Esophagus muscularis mucosa (tissue), 4 donors: ENCODE results near the gene CXXC5. TPM values are rescaled to one million over a fixed set of nuclear protein-coding genes. Genes with fewer than 3 reads are reported as not detected.

Source experiments
- DNase-seq: peaks from one replicate; pipeline ENCODE4 v3.0.0-alpha.2; 2017; ENCODE audit errors: extremely low spot score
- H3K27ac ChIP-seq, 4 donors: fragments of 200-600 bp; sonication (generic); replicated peaks in 1 of 4; 1 replicate in 3 of 4; 2 replicates in 1 of 4; pipeline ENCODE4 v1.5.1; 2016 to 2019; ENCODE audit warnings: mild to moderate bottlenecking in 1 of 4
- H3K27me3 ChIP-seq, 4 donors: fragments of 200-600 bp; sonication (generic); one replicate each; pipeline versions ENCODE4 v1.5.1 to v1.6.0; 2016 to 2019
- H3K36me3 ChIP-seq, 4 donors: fragments of 200-600 bp; sonication (generic); one replicate each; pipeline ENCODE4 v1.5.1; 2016 to 2019
- H3K4me1 ChIP-seq, 4 donors: fragments of 200-600 bp; sonication (generic); one replicate each; pipeline ENCODE4 v1.5.1; 2016 to 2019
- H3K4me3 ChIP-seq, 4 donors: fragments of 200-600 bp; sonication (generic); 1 replicate in 2 of 4; 2 replicates in 2 of 4; pipeline ENCODE4 v1.5.1; 2016 to 2019; ENCODE audit warnings: mild to moderate bottlenecking in 4 of 4, moderate library complexity in 1 of 4
- H3K9me3 ChIP-seq, 4 donors: fragments of 200-600 bp; sonication (generic); 1 replicate in 3 of 4; 2 replicates in 1 of 4; pipeline ENCODE4 v1.5.1; 2016 to 2019
- EP300 ChIP-seq: sonication (generic); formaldehyde crosslinking; IDR thresholded peaks from one replicate; pipeline ENCODE4 v1.6.1; 2017; ENCODE audit warnings: antibody characterized with exemption
- POLR2A ChIP-seq: fragments of 450-650 bp; IDR thresholded peaks from one replicate; pipeline ENCODE4 v1.6.1; 2017; ENCODE audit warnings: antibody characterized with exemption, moderate library complexity, mild to moderate bottlenecking, low read depth
- POLR2AphosphoS5 ChIP-seq, 2 donors: sonication (generic); formaldehyde crosslinking; IDR thresholded peaks; one replicate each; pipeline ENCODE4 v1.6.1; 2017; ENCODE audit warnings: antibody characterized with exemption in 2 of 2
- WGBS: methylation state at CpG from one replicate; pipeline ENCODE4 v1.1.5; 2018; 5-methylcytosine and 5-hydroxymethylcytosine counted together
- intact Hi-C: fragments of 100-400 bp; cut with DNase I; formaldehyde crosslinking; loops from one replicate; pipeline ENCODE4 v1.15.1; 2023
- total RNA-seq, 4 donors: library from RNA; depleted of rRNA; stranded (reverse); fragments of >200 nt; gene quantifications; one replicate each; pipeline versions ENCODE4 v1.1.0 to v1.2.1, GENCODE V29; 2016
- TF ChIP-seq, protein P1 (sequence below), 3 experiments: fragments of 200-600 bp in 2 of 3; fragments of 450-650 bp in 1 of 3; sonication (generic) in 2 of 3; IDR thresholded peaks; one replicate each; pipeline ENCODE4 v1.5.1; 2017 to 2019; ENCODE audit warnings: antibody characterized with exemption in 3 of 3, mild to moderate bottlenecking in 2 of 3, moderate library complexity in 1 of 3

The CXXC5 gene
- total RNA-seq, 4 donors from 2014 or later = 22.0 to 32.4 (median 27.8) TPM

DNA sequence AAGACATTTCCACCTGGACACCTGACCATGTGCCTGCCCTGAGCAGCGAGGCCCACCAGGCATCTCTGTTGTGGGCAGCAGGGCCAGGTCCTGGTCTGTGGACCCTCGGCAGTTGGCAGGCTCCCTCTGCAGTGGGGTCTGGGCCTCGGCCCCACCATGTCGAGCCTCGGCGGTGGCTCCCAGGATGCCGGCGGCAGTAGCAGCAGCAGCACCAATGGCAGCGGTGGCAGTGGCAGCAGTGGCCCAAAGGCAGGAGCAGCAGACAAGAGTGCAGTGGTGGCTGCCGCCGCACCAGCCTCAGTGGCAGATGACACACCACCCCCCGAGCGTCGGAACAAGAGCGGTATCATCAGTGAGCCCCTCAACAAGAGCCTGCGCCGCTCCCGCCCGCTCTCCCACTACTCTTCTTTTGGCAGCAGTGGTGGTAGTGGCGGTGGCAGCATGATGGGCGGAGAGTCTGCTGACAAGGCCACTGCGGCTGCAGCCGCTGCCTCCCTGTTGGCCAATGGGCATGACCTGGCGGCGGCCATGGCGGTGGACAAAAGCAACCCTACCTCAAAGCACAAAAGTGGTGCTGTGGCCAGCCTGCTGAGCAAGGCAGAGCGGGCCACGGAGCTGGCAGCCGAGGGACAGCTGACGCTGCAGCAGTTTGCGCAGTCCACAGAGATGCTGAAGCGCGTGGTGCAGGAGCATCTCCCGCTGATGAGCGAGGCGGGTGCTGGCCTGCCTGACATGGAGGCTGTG, 32.4 kb downstream of the CXXC5 start:
- DNase-seq = no peak
- Histone ChIP-seq H3K4me3 (no peak overlapping the region), H3K36me3 (peaks cover 9 to 43% (median 35%) of the 10 kb centered on the region in 4 donors), H3K4me1 (peaks cover 47 to 66% (median 55%) of the 10 kb centered on the region in 4 donors), H3K27me3 (no peaks in the 10 kb centered on the region), H3K27ac (no peak overlapping the region), H3K9me3 (no peaks in the 10 kb centered on the region)
- intact Hi-C loops = no loop called here
- 100% methylated on average over 11 of the region's 36 CpGs for WGBS
- TF ChIP-seq POLR2A = no peak

DNA sequence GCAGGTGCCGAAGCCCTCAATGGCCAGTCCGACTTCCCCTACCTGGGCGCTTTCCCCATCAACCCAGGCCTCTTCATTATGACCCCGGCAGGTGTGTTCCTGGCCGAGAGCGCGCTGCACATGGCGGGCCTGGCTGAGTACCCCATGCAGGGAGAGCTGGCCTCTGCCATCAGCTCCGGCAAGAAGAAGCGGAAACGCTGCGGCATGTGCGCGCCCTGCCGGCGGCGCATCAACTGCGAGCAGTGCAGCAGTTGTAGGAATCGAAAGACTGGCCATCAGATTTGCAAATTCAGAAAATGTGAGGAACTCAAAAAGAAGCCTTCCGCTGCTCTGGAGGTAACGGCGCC, 32.9 kb downstream of the CXXC5 start:
- intact Hi-C loops = no loop called here
- no peaks in the 10 kb centered on the region for H3K27me3 ChIP-seq
- WGBS = 95% methylated on average over 22 of the region's 22 CpGs
- no peak overlapping the region for H3K4me3 ChIP-seq
- no peaks in the 10 kb centered on the region for H3K9me3 ChIP-seq
- no peak for DNase-seq
- H3K36me3 ChIP-seq = peaks cover 9 to 43% (median 35%) of the 10 kb centered on the region in 4 donors
- TF ChIP-seq EP300 (no peak), POLR2AphosphoS5 (IDR thresholded peaks at IDR 0.05) (no peak), POLR2A (no peak)
- TF ChIP-seq, protein P1, sequence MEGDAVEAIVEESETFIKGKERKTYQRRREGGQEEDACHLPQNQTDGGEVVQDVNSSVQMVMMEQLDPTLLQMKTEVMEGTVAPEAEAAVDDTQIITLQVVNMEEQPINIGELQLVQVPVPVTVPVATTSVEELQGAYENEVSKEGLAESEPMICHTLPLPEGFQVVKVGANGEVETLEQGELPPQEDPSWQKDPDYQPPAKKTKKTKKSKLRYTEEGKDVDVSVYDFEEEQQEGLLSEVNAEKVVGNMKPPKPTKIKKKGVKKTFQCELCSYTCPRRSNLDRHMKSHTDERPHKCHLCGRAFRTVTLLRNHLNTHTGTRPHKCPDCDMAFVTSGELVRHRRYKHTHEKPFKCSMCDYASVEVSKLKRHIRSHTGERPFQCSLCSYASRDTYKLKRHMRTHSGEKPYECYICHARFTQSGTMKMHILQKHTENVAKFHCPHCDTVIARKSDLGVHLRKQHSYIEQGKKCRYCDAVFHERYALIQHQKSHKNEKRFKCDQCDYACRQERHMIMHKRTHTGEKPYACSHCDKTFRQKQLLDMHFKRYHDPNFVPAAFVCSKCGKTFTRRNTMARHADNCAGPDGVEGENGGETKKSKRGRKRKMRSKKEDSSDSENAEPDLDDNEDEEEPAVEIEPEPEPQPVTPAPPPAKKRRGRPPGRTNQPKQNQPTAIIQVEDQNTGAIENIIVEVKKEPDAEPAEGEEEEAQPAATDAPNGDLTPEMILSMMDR (IDR thresholded peaks at IDR 0.05) = no peak
- H3K4me1 ChIP-seq = peaks cover 45 to 67% (median 54%) of the 10 kb centered on the region in 4 donors
- no peak overlapping the region for H3K27ac ChIP-seq

DNA sequence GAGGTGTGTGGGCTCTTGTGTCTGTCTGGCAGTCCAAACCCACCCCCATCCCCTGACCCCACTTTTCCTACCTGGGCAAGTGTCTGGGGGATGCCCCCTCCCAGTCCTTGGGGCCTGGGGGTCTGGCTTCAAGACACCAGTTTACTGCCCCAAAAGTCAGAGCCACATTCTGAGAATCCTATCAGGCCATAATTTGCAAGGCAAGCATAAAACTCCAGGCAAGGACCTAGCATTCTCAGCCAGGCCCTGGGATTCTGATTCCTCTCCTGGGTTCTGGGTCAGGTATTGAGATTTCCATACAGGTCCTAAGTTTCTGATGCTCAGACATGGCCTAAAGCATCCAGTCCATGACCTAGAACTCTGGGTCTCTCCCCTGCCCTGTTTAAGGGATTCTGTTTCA, 33.3 kb downstream of the CXXC5 start:
- intact Hi-C loops = no loop called here

DNA sequence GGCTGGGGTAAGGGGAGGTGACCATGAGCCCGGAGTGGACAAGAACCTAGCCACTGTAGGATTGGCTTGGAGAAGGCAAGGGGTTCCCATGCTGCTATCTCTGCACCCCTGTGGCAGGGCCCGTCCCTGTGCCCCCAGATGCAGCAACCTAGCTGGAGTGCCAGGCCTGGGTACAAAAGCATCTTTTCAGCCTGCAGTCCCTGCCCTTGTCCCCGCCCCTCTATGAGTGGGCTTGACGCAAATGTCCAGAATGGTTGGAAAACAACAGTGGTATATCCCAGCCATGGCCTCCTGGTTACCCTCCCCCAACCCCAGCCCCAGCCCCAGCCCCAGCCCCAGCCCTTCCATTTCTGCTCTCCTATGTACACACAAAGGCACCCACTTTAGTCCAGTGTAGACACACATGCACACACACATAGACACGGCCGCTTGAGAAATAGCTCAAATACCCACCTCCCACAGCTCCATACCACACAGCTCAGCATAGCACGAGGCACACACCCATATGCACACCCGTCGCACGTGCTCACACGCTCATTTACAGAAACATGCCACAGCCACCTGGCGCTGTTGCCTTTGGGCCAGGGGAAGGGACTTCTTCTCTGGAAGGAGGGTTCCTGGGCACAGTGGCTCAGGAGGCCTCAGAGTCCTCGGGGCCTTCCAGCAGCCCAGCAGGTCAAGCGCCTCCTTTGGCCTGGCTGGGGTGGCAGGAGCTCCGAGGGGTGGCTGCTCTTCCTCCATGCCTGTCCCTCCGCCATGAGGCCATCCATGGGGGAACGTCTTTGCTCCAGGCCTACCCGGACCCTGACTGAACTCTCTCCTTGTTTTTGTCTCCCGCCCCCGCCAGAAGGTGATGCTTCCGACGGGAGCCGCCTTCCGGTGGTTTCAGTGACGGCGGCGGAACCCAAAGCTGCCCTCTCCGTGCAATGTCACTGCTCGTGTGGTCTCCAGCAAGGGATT, 34.1 kb downstream of the CXXC5 start:
- H3K27ac ChIP-seq = peak overlapping the region in 2 of 4 donors; percentile 10 to 33
- no peak for DNase-seq
- H3K4me3 ChIP-seq = no peak overlapping the region
- H3K4me1 ChIP-seq = peaks cover 37 to 64% (median 49%) of the 10 kb centered on the region in 4 donors
- H3K9me3 ChIP-seq = no peaks in the 10 kb centered on the region
- intact Hi-C loops = no loop called here
- WGBS = 92% methylated on average over 28 of the region's 29 CpGs
- H3K36me3 ChIP-seq = peaks cover 9 to 43% (median 35%) of the 10 kb centered on the region in 4 donors
- no peaks in the 10 kb centered on the region for H3K27me3 ChIP-seq
- no peak for TF ChIP-seq EP300
- TF ChIP-seq, protein P1 (IDR thresholded peaks at IDR 0.05) = no peak
- no peak for TF ChIP-seq POLR2AphosphoS5 (IDR thresholded peaks at IDR 0.05)
- TF ChIP-seq POLR2A = no peak

More for the DNA sequence above, 33.3 kb downstream of the CXXC5 start:
- no peak overlapping the region for H3K4me3 ChIP-seq
- no peak overlapping the region for H3K27ac ChIP-seq
- TF ChIP-seq, protein P1 (IDR thresholded peaks at IDR 0.05) = no peak
- TF ChIP-seq POLR2A (no peak), POLR2AphosphoS5 (IDR thresholded peaks at IDR 0.05) (no peak), EP300 (no peak)
- peaks cover 9 to 43% (median 35%) of the 10 kb centered on the region in 4 donors for H3K36me3 ChIP-seq
- no peak for DNase-seq
- H3K27me3 ChIP-seq = no peaks in the 10 kb centered on the region
- H3K4me1 ChIP-seq = peaks cover 45 to 65% (median 54%) of the 10 kb centered on the region in 4 donors
- H3K9me3 ChIP-seq = no peaks in the 10 kb centered on the region
